Endothelial cell (in vitro differentiated cells): ENCODE measurements around the gene B4GALT7. TPM values are rescaled to one million over a fixed set of nuclear protein-coding genes. Genes with fewer than 3 reads are reported as not detected.

ENCODE experiments used
- DNase-seq: peaks from one replicate; pipeline ENCODE4 v3.0.0; 2021; ENCODE audit warnings: low spot score
- H3K27ac Mint-ChIP-seq: one replicate; pipeline ENCODE4 v1.8.0; 2021; ENCODE audit warnings: mixed read lengths, inconsistent platforms; ENCODE audit not compliant: unreplicated experiment
- H3K27me3 Mint-ChIP-seq: one replicate; pipeline ENCODE4 v1.8.0; 2021; ENCODE audit warnings: mild to moderate bottlenecking, moderate library complexity, mixed read lengths, inconsistent platforms; ENCODE audit not compliant: unreplicated experiment
- H3K36me3 Mint-ChIP-seq: one replicate; pipeline ENCODE4 v1.8.0; 2021; ENCODE audit warnings: mild to moderate bottlenecking, low read depth, mixed read lengths, inconsistent platforms; ENCODE audit not compliant: unreplicated experiment
- H3K4me1 Mint-ChIP-seq: one replicate; pipeline ENCODE4 v1.8.0; 2021; ENCODE audit warnings: mild to moderate bottlenecking, mixed read lengths, inconsistent platforms; ENCODE audit not compliant: unreplicated experiment
- H3K4me3 Mint-ChIP-seq: one replicate; pipeline ENCODE4 v1.8.0; 2021; ENCODE audit warnings: mild to moderate bottlenecking, mixed read lengths, inconsistent platforms; ENCODE audit not compliant: unreplicated experiment
- H3K9me3 Mint-ChIP-seq: one replicate; pipeline ENCODE4 v1.8.0; 2021; ENCODE audit warnings: mixed read lengths, inconsistent platforms; ENCODE audit not compliant: unreplicated experiment
- total RNA-seq: library from RNA; stranded (reverse); fragmentation: NEBNext Ultra II Directional; extraction: Animal tissue kit (Norgen Biotek cat#: 25700); gene quantifications from one replicate; pipeline ENCODE4 v1.2.1, GENCODE V29; 2021; ENCODE audit not compliant: unreplicated experiment
- TF ChIP-seq, protein P1 (sequence below): fragments of 200-600 bp; sonication (generic); IDR thresholded peaks from one replicate; pipeline ENCODE4 v1.5.0; 2021; ENCODE audit warnings: antibody characterized with exemption; ENCODE audit not compliant: unreplicated experiment

Gene B4GALT7
- total RNA-seq, 1 donor from 2014 or later = 34.6 TPM

DNA sequence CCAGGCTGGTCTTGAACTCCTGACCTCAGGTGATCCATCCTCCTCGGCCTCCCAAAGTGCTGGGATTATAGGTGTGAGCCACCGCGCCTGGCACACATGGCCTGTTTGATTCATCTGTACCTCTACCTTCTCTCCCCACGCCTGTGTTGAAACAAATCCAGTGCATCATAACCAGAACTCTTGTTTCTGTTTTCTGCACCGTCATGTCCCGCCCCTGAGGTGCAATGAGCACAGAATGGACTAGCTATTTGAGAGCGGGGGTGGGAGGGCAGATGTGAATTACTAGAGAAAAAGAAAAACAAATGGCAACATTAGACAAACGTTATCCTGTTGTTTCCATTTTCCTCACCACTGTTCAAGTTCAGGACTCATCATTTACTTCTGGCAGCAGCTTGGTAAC is 34.9 kb upstream of the B4GALT7 start:
- H3K27me3 Mint-ChIP-seq = peaks cover 3% of the 10 kb centered on the region
- DNase-seq = no peak
- no peak overlapping the region for H3K4me3 Mint-ChIP-seq
- TF ChIP-seq, protein P1, sequence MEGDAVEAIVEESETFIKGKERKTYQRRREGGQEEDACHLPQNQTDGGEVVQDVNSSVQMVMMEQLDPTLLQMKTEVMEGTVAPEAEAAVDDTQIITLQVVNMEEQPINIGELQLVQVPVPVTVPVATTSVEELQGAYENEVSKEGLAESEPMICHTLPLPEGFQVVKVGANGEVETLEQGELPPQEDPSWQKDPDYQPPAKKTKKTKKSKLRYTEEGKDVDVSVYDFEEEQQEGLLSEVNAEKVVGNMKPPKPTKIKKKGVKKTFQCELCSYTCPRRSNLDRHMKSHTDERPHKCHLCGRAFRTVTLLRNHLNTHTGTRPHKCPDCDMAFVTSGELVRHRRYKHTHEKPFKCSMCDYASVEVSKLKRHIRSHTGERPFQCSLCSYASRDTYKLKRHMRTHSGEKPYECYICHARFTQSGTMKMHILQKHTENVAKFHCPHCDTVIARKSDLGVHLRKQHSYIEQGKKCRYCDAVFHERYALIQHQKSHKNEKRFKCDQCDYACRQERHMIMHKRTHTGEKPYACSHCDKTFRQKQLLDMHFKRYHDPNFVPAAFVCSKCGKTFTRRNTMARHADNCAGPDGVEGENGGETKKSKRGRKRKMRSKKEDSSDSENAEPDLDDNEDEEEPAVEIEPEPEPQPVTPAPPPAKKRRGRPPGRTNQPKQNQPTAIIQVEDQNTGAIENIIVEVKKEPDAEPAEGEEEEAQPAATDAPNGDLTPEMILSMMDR = no peak
- no peaks in the 10 kb centered on the region for H3K9me3 Mint-ChIP-seq
- no peak overlapping the region for H3K27ac Mint-ChIP-seq
- peaks cover 3% of the 10 kb centered on the region for H3K4me1 Mint-ChIP-seq
- peaks cover 5% of the 10 kb centered on the region for H3K36me3 Mint-ChIP-seq

DNA sequence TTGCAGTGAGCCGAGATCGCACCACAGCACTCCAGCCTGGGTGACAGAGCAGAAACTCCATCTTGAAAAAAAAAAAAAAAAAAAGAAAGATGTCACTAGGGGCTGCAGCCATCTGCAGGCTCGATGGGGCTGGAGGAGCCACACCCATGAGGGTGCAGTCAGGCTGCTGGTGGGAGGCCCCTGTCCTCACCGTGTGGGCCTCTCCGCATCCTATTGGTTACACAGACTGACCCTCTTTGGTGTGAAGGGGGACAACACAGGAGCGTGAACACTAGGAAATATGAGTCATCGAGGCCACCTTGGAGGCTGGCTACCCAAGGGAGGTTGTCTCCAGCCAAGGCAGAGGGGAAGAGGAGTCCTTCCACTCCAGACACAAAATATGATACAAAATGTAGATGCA is 31.6 kb upstream of the B4GALT7 start:
- DNase-seq = no peak
- no peak overlapping the region for H3K4me3 Mint-ChIP-seq
- TF ChIP-seq, protein P1 = no peak
- no peaks in the 10 kb centered on the region for H3K9me3 Mint-ChIP-seq
- peaks cover 3% of the 10 kb centered on the region for H3K27me3 Mint-ChIP-seq
- H3K4me1 Mint-ChIP-seq = peaks cover 3% of the 10 kb centered on the region
- no peaks in the 10 kb centered on the region for H3K36me3 Mint-ChIP-seq
- H3K27ac Mint-ChIP-seq = peak overlapping the region; percentile 38

DNA sequence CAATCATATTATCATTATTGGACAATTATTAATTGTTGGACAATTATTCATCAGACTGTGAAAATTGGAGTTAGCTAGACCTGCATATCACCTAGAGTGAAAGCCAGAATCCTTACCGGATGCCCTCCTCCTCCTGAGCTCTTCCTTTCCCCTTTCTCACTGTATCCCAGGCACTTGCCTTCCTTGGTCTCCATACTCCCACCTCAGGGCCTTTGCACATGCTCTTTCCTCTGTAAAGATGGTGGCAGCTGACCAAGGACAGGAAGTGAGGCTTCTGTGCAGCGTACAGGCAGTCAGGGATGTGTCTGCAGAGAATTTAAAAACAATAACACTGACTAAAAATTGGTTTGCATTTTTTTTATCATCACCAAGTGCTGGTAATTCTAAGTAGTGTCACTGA is 30.0 kb upstream of the B4GALT7 start:
- Mint-ChIP-seq H3K27ac (no peak overlapping the region), H3K27me3 (peaks cover 5% of the 10 kb centered on the region), H3K4me3 (no peak overlapping the region), H3K9me3 (no peaks in the 10 kb centered on the region), H3K36me3 (no peaks in the 10 kb centered on the region), H3K4me1 (peaks cover 3% of the 10 kb centered on the region)
- TF ChIP-seq, protein P1 = no peak
- DNase-seq = no peak

DNA sequence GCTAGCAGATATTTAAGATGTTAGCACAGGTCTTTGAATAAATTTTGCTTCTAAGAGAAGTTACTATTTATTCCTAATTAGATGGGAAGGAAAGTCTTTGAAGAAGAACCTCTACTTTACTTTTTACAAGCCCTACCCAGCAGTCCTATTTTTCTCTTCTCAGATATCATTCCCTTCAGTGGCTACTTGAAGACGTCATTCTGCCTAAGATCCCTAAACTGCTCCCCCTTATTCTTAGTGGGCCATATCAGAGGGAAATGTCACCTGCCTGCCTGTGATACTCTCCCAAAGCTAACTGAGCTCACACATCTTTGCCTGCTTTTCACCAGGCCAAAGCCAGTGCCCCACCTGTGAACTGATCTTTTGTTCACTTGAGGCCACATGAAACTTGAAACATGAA is 24.4 kb upstream of the B4GALT7 start:
- DNase-seq = no peak
- TF ChIP-seq, protein P1 = no peak
- peaks cover 8% of the 10 kb centered on the region for H3K4me1 Mint-ChIP-seq
- no peaks in the 10 kb centered on the region for H3K36me3 Mint-ChIP-seq
- H3K27me3 Mint-ChIP-seq = peaks cover 3% of the 10 kb centered on the region
- no peaks in the 10 kb centered on the region for H3K9me3 Mint-ChIP-seq
- H3K4me3 Mint-ChIP-seq = no peak overlapping the region
- no peak overlapping the region for H3K27ac Mint-ChIP-seq

DNA sequence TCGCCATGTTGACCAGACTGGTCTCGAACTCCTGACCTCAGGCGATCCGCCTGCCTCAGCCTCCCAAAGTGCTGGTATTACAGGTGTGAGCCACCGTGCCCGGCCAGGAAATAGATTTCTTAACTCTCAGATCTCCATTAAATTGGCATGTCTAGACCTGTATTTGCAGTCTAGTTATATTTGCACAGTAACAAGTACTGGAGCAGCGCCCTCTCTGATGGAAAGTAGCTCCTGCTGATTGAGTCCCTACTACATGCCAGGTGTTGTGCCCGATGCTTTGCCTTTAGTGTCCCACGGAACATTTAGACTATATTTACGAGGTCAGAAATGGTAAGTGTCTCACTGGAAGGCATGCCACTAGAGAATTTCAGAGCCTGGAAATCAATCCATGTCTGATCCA is 23.8 kb upstream of the B4GALT7 start:
- no peak for DNase-seq
- H3K4me3 Mint-ChIP-seq = peak overlapping the region; percentile 18
- H3K4me1 Mint-ChIP-seq = peaks cover 8% of the 10 kb centered on the region
- H3K27ac Mint-ChIP-seq = no peak overlapping the region
- no peaks in the 10 kb centered on the region for H3K9me3 Mint-ChIP-seq
- H3K27me3 Mint-ChIP-seq = peaks cover 3% of the 10 kb centered on the region
- TF ChIP-seq, protein P1 = no peak
- no peaks in the 10 kb centered on the region for H3K36me3 Mint-ChIP-seq
